GM10248 (cell line): ENCODE results near the gene RRM1.
A peak's percentile ranks its signal among the peaks of the same experiment; 100 is the strongest.
"Not testable (repeated sequence)": the region's sequence is repeated elsewhere in the genome, so short reads cannot be mapped to it uniquely, and the experiment has no call there.

Experiments
- CTCF ChIA-PET: fragments of 300-600 bp; sonication (Branson Sonifier 250); formaldehyde crosslinking; extraction: SDS; loops from one replicate; lab custom pipeline; 2021; ENCODE audit warnings: antibody characterized with exemption; lab: Yijun Ruan, JAX
- POLR2A ChIA-PET: fragments of 350-650 bp; sonication (Branson Sonifier 250); formaldehyde crosslinking; extraction: SDS; loops from one replicate; lab custom pipeline; 2020; ENCODE audit warnings: antibody characterized with exemption; lab: Yijun Ruan, JAX
- DNase-seq: peaks from one replicate; pipeline ENCODE4 v3.0.0; 2012; ENCODE audit errors: extremely low spot score
- CTCF ChIP-seq: IDR thresholded peaks from 2 replicates; pipeline ENCODE4 v1.5.1; 2012; ENCODE audit warnings: mild to moderate bottlenecking, low read depth; ENCODE audit errors: extremely low read depth, missing control alignments, control extremely low read depth

Gene RRM1

GRCh38 chr11:4094348-4095291 lies at the start of gene RRM1:
RRM1 (plus strand) TSS chr11:4094799; CDS start chr11:4095013, 214 bp downstream.
- ChIA-PET POLR2A (no interaction called here), CTCF (interaction anchor here (1.1 to 2.8 kb wide), 4 partner anchors 11 to 240 kb away, joined by 3 to 15 read pairs (median 6); partner anchors contain the start of gene STIM1)
- no peak for TF ChIP-seq CTCF
- peak; percentile 94 for DNase-seq

- TF ChIP-seq CTCF, result no peak
- DNase-seq, result no peak
- ChIA-PET POLR2A (no interaction called here), CTCF (interaction anchor here (1.1 to 4.4 kb wide), 7 partner anchors 11 to 196 kb away, joined by 3 to 17 read pairs (median 8); partner anchors contain the start of gene STIM1)
These were observed 49.5 kb upstream of the RRM1 start for GRCh38 chr11:4044976-4045646.

- no peak for TF ChIP-seq CTCF
- DNase-seq, result no peak
- ChIA-PET CTCF (interaction anchor here (1.0 to 3.5 kb wide), 5 partner anchors 16 to 200 kb away, joined by 3 to 17 read pairs (median 5); partner anchors contain the start of gene STIM1), POLR2A (no interaction called here)
These were observed 46.3 kb upstream of the RRM1 start for GRCh38 chr11:4048340-4048739.

GRCh38 chr11:4049006-4049405 lies 45.6 kb upstream of the RRM1 start:
- ChIA-PET POLR2A (no interaction called here), CTCF (interaction anchor here (1.0 to 3.5 kb wide), 7 partner anchors 8 to 207 kb away, joined by 3 to 14 read pairs (median 3); partner anchors contain the start of gene STIM1)
- DNase-seq, result no peak
- TF ChIP-seq CTCF, result no peak

- POLR2A ChIA-PET, result interaction anchor here (0.7 kb wide), 1 partner anchor 14 kb away, joined by 4 read pairs; no protein-coding TSS in a partner anchor
- TF ChIP-seq CTCF, result no peak
- CTCF ChIA-PET, result interaction anchor here (1.0 to 3.5 kb wide), 5 partner anchors 9 to 209 kb away, joined by 3 to 14 read pairs (median 9); partner anchors contain the start of gene STIM1
- no peak for DNase-seq
These were observed 44.5 kb upstream of the RRM1 start for GRCh38 chr11:4050138-4050537.

- POLR2A ChIA-PET, DNase-seq: not testable (repeated sequence)
- CTCF ChIA-PET, result interaction anchor here (0.8 to 34.0 kb wide), 4 partner anchors 12 to 203 kb away, joined by 3 to 1411 read pairs (median 64); partner anchors contain the start of genes RHOG and STIM1
These were observed 41.4 kb upstream of the RRM1 start for GRCh38 chr11:4053200-4053599.
